GM04504 (cell line): Measurements from ENCODE around the gene PNMA8A.

ENCODE experiments used
- DNase-seq: peaks from one replicate; pipeline ENCODE4 v3.0.0-alpha.2; 2012; ENCODE audit warnings: low read depth

PNMA8A gene

GRCh38 chr19:46428239-46429135 is 42.9 kb downstream of the PNMA8A start, which contains the start of gene PNMA8C:
TSS of gene PNMA8C (minus strand) at chr19:46428936. CDS start at chr19:46428359, 577 bp downstream.
- DNase-seq, result no peak

GRCh38 chr19:46427518-46428045 is 43.8 kb downstream of the PNMA8A start:
- no peak for DNase-seq

GRCh38 chr19:46426506-46427162 is 44.7 kb downstream of the PNMA8A start:
- peak; percentile 38 for DNase-seq

GRCh38 chr19:46426035-46426505 is 45.3 kb downstream of the PNMA8A start:
- DNase-seq, result no peak

GRCh38 chr19:46423188-46423587 is 48.2 kb downstream of the PNMA8A start:
- no peak for DNase-seq

- no peak for DNase-seq
Observed at GRCh38 chr19:46422344-46422743, 49.0 kb downstream of the PNMA8A start.

- no peak for DNase-seq
Observed at GRCh38 chr19:46420056-46420455, 51.3 kb downstream of the PNMA8A start.
